K562 (cell line): ENCODE measurements around the gene NKAIN1. TPM values are rescaled to one million over a fixed set of nuclear protein-coding genes. Genes with fewer than 3 reads are reported as not detected.
A peak's percentile ranks its signal among the peaks of the same experiment; 100 is the strongest.

ENCODE experiments used
- BACH1 ChIP-seq: fragments of 200-800 bp; sonication (Bioruptor generic); IDR thresholded peaks from 2 replicates; pipeline ENCODE4 v1.6.1; 2016; ENCODE audit warnings: missing genetic modification characterization, missing compliant biosample characterization
- ELF4 ChIP-seq: fragments of 450-650 bp; formaldehyde crosslinking; IDR thresholded peaks from 2 replicates; pipeline ENCODE4 v1.4.0; 2022; ENCODE audit warnings: missing genetic modification characterization
- HLTF ChIP-seq: fragments of 450-650 bp; IDR thresholded peaks from 2 replicates; pipeline ENCODE4 v1.6.1; 2016
- SMARCE1 ChIP-seq: fragments of 450-650 bp; IDR thresholded peaks from 2 replicates; pipeline ENCODE4 v1.7.1; 2016; ENCODE audit warnings: mild to moderate bottlenecking
- TFAP4 ChIP-seq: sonication (generic); formaldehyde crosslinking; IDR thresholded peaks from 2 replicates; pipeline ENCODE4 v1.8.0; 2022; ENCODE audit warnings: missing genetic modification reagents, mild to moderate bottlenecking, moderate library complexity, borderline replicate concordance
- ZBTB40 ChIP-seq, 2 experiments: fragments of 450-650 bp in 1 of 2; sonication (generic) in 1 of 2; formaldehyde crosslinking in 1 of 2; IDR thresholded peaks; 2 replicates each; pipeline versions ENCODE4 v1.7.1 to v1.9.0; 2016 to 2022; ENCODE audit warnings: inconsistent platforms in 1 of 2, mild to moderate bottlenecking in 1 of 2, missing genetic modification reagents in 1 of 2
- ZNF277 ChIP-seq: fragments of 250-450 bp; sonication (Bioruptor Pico); IDR thresholded peaks from 2 replicates; pipeline ENCODE4 v1.8.0; 2022; ENCODE audit warnings: inconsistent platforms, mild to moderate bottlenecking, moderate library complexity, borderline replicate concordance
- polyA plus RNA-seq, 8 experiments: library from polyadenylated mRNA; depleted of rRNA in 4 of 8; stranded (reverse) in 5 of 8; unstranded in 3 of 8; fragments of >200 nt; fragmentation: Nextera tagmentation in 2 of 8; fragmentation: Illumina TruSeq in 1 of 8; extraction: Ambion mirVana in 2 of 8; extraction: Trizol in 1 of 8; gene quantifications; 2 replicates each; pipeline versions ENCODE4 v1.2.1 to v1.2.3, GENCODE V29; 2011 to 2014; ENCODE audit warnings: inconsistent platforms in 1 of 8, missing spikeins in 1 of 8
- total RNA-seq, 7 experiments: library from RNA; depleted of rRNA in 6 of 7; stranded (reverse); fragments of >200 nt in 6 of 7; fragmentation: Illumina TruSeq in 2 of 7; extraction: Trizol in 2 of 7; gene quantifications; 2 replicates each; pipeline versions ENCODE4 v1.2.1 to v1.2.3, GENCODE V29; 2011 to 2021; ENCODE audit warnings: low replicate concordance in 1 of 7
- TF ChIP-seq, protein P1 (sequence below), 3 experiments: IDR thresholded peaks in 2 of 3; conservative IDR thresholded peaks in 1 of 3; 2 replicates each; pipeline ENCODE4 v1.5.1; 2011 to 2012; ENCODE audit warnings: low read length in 3 of 3, mild to moderate bottlenecking in 3 of 3, control low read depth in 2 of 3, improper control_type of control experiment in 1 of 3, inconsistent platforms in 1 of 3, low read depth in 1 of 3, mixed read lengths in 1 of 3, moderate library complexity in 1 of 3; ENCODE audit not compliant: insufficient read depth in 2 of 3
- TF ChIP-seq, protein P2 (sequence below): sonication (generic); formaldehyde crosslinking; IDR thresholded peaks from 2 replicates; pipeline ENCODE4 v1.8.0; 2022; ENCODE audit warnings: mild to moderate bottlenecking, missing genetic modification reagents
- TF ChIP-seq, protein P3 (sequence below): sonication (generic); formaldehyde crosslinking; IDR thresholded peaks from 2 replicates; pipeline ENCODE4 v1.8.1; 2022; ENCODE audit warnings: missing genetic modification reagents

Gene NKAIN1
- total and polyA plus RNA-seq, 9 of the 15 experiments (the other 6 are each of a cell fraction or from before 2014, with no cell fraction given): 0.03 to 0.22 (median 0.04) TPM; not detected in 3

DNA sequence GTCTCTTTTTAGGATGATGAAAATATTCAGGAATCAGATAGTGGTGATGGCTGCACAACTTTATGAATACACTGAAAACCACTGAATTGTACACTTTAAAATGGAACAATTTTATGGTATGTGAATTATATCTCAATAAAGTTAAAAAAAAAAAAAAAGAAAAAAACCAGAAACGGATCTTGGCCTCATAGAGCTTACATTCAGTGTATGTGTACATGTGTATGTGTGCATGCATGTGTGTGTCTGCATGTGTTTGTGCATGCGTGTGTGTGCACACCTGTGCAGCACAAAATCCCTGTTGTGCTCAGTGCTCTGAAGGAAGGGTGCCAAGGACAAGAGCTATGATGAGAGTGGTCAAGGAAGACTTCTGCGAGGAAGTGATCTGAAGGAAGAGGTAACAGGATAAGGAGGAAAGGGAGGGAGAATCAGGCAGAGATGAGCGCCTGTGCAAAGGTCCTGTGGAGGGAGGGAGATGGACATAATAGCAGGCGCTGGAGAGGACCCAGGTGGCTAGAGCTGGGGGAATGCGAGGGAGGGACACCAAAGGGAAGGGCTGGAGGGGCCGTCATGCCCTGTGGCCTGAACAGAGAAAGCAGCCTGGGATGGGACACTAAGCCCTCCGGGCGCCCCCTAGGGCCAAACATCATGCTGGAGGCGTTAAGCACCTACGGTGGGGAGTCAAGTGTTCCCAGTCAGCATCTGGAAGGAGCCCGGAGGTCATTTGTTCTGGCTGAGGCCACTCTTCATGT is 25.2 kb downstream of the NKAIN1 start (continued):
- TF ChIP-seq, protein P1, sequence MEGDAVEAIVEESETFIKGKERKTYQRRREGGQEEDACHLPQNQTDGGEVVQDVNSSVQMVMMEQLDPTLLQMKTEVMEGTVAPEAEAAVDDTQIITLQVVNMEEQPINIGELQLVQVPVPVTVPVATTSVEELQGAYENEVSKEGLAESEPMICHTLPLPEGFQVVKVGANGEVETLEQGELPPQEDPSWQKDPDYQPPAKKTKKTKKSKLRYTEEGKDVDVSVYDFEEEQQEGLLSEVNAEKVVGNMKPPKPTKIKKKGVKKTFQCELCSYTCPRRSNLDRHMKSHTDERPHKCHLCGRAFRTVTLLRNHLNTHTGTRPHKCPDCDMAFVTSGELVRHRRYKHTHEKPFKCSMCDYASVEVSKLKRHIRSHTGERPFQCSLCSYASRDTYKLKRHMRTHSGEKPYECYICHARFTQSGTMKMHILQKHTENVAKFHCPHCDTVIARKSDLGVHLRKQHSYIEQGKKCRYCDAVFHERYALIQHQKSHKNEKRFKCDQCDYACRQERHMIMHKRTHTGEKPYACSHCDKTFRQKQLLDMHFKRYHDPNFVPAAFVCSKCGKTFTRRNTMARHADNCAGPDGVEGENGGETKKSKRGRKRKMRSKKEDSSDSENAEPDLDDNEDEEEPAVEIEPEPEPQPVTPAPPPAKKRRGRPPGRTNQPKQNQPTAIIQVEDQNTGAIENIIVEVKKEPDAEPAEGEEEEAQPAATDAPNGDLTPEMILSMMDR (IDR thresholded peaks at IDR 0.05 in 2 of 3, conservative IDR thresholded peaks at IDR 0.05 in 1 of 3; ENCODE audit: insufficient read depth in 2 of 3, low read depth in 1 of 3, low read length in 3 of 3): peak; percentile 50 to 59 (median 51)
- TF ChIP-seq SMARCE1: no peak
- TF ChIP-seq ZBTB40 (IDR thresholded peaks at IDR 0.05): peak; percentile 91
- peak; percentile 96 for TF ChIP-seq ZBTB40 (CRISPR knock-in tag; IDR thresholded peaks at IDR 0.05)
- TF ChIP-seq BACH1 (tag): no peak
- TF ChIP-seq, protein P2, sequence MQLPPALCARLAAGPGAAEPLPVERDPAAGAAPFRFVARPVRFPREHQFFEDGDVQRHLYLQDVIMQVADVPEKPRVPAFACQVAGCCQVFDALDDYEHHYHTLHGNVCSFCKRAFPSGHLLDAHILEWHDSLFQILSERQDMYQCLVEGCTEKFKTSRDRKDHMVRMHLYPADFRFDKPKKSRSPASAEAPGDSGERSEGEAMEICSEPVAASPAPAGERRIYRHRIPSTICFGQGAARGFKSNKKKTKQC (CRISPR knock-in tag): no peak
- TF ChIP-seq TFAP4 (CRISPR knock-in tag): no peak
- TF ChIP-seq ZNF277: no peak
- TF ChIP-seq, protein P3, sequence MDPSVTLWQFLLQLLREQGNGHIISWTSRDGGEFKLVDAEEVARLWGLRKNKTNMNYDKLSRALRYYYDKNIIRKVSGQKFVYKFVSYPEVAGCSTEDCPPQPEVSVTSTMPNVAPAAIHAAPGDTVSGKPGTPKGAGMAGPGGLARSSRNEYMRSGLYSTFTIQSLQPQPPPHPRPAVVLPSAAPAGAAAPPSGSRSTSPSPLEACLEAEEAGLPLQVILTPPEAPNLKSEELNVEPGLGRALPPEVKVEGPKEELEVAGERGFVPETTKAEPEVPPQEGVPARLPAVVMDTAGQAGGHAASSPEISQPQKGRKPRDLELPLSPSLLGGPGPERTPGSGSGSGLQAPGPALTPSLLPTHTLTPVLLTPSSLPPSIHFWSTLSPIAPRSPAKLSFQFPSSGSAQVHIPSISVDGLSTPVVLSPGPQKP: no peak
- TF ChIP-seq ELF4: no peak
- TF ChIP-seq HLTF: no peak
